SU-DHL-6 (cell line): ENCODE measurements around the gene TRMT44.
"Not testable (repeated sequence)": the region's sequence is repeated elsewhere in the genome, so short reads cannot be mapped to it uniquely, and the experiment has no call there.

Experiments used
- H2AFZ ChIP-seq: fragments of 200-600 bp; sonication (generic); 2 replicates; pipeline ENCODE4 v1.6.1; 2014; ENCODE audit warnings: low read depth, mild to moderate bottlenecking, moderate library complexity, mixed read lengths, antibody characterized with exemption, low read length; ENCODE audit not compliant: severe bottlenecking
- H3F3A ChIP-seq: fragments of 200-600 bp; shearing (Covaris generic); 2 replicates; pipeline ENCODE4 v1.6.0; 2016; ENCODE audit warnings: antibody characterized with exemption, mild to moderate bottlenecking; ENCODE audit not compliant: insufficient read depth
- H3K27ac ChIP-seq: fragments of 200-600 bp; sonication (generic); 2 replicates; pipeline ENCODE4 v1.5.1; 2016; ENCODE audit warnings: low read depth, mild to moderate bottlenecking, low read length, moderate library complexity, mixed read lengths
- H3K27me3 ChIP-seq: fragments of 200-600 bp; sonication (generic), shearing (Covaris generic); 2 replicates; pipeline ENCODE4 v1.6.0; 2014; ENCODE audit warnings: mild to moderate bottlenecking, low read length
- H3K36me3 ChIP-seq: fragments of 200-600 bp; sonication (generic); 2 replicates; pipeline ENCODE4 v1.6.1; 2014; ENCODE audit warnings: mild to moderate bottlenecking, low read length, mixed read lengths
- H3K4me2 ChIP-seq: fragments of 300-600, 200-600 bp; shearing (Covaris generic), sonication (generic); 2 replicates; pipeline ENCODE4 v1.6.0; 2014; ENCODE audit warnings: low read length, low read depth, mild to moderate bottlenecking; ENCODE audit not compliant: poor library complexity, severe bottlenecking
- H3K4me3 ChIP-seq: fragments of 200-600 bp; sonication (generic); 2 replicates; pipeline ENCODE4 v1.5.1; 2014; ENCODE audit warnings: antibody characterized with exemption, low read length, mild to moderate bottlenecking, mixed read lengths; ENCODE audit not compliant: insufficient read depth, poor library complexity, severe bottlenecking
- H3K79me2 ChIP-seq: fragments of 200-600 bp; sonication (generic); 2 replicates; pipeline ENCODE4 v1.6.1; 2014; ENCODE audit warnings: mild to moderate bottlenecking, low read length, moderate library complexity; ENCODE audit not compliant: insufficient read depth
- H3K9ac ChIP-seq: fragments of 200-600 bp; sonication (generic); 2 replicates; pipeline ENCODE4 v1.7.0; 2014; ENCODE audit warnings: mild to moderate bottlenecking, low read length
- H3K9me2 ChIP-seq: fragments of 200-600 bp; sonication (generic); replicated peaks from 2 replicates; pipeline ENCODE4 v1.6.1; 2014; ENCODE audit warnings: low read length; ENCODE audit not compliant: insufficient read depth
- H3K9me3 ChIP-seq: fragments of 200-600 bp; sonication (generic); 2 replicates; pipeline ENCODE4 v1.6.1; 2014; ENCODE audit warnings: low read length, mixed read lengths; ENCODE audit not compliant: insufficient read depth
- H4K20me1 ChIP-seq: fragments of 200-600 bp; sonication (generic); 2 replicates; pipeline ENCODE4 v1.6.1; 2014; ENCODE audit warnings: low read depth, mild to moderate bottlenecking, antibody characterized with exemption, low read length, moderate library complexity, mixed read lengths
- CTCF ChIP-seq: fragments of 200-600 bp; sonication (generic); IDR thresholded peaks from one replicate; pipeline ENCODE4 v1.5.1; 2017; ENCODE audit warnings: antibody characterized with exemption, mild to moderate bottlenecking, low read length, moderate library complexity; ENCODE audit not compliant: insufficient read depth, poor library complexity, severe bottlenecking
- EZH2phosphoT487 ChIP-seq: fragments of 200-600 bp; sonication (generic), shearing (Covaris generic); conservative IDR thresholded peaks from 2 replicates; pipeline ENCODE4 v1.6.1; 2018; ENCODE audit warnings: mild to moderate bottlenecking, antibody characterized with exemption, low read length, moderate library complexity, mixed read lengths

Gene TRMT44

GRCh38 chr4:8512510-8512909 is 71.9 kb downstream of the TRMT44 start:
- Histone ChIP-seq H3K9me2 (no peaks in the 10 kb centered on the region), H3K36me3 (no peaks in the 10 kb centered on the region), H3K4me3 (no peak overlapping the region), H2AFZ (no peak overlapping the region), H3K9ac (no peak overlapping the region), H3K9me3 (no peaks in the 10 kb centered on the region), H3K27me3 (no peaks in the 10 kb centered on the region), H3K4me2 (no peak overlapping the region), H3F3A (no peaks in the 10 kb centered on the region), H4K20me1 (no peaks in the 10 kb centered on the region), H3K27ac (no peak overlapping the region), H3K79me2 (no peaks in the 10 kb centered on the region)
- no peak for TF ChIP-seq EZH2phosphoT487
- no peak for TF ChIP-seq CTCF

- not testable (repeated sequence) for H3K4me2 ChIP-seq, H2AFZ ChIP-seq, H3K27ac ChIP-seq, H3K9ac ChIP-seq, H4K20me1 ChIP-seq, H3K27me3 ChIP-seq, H3K79me2 ChIP-seq, H3K4me3 ChIP-seq, H3K9me2 ChIP-seq, H3F3A ChIP-seq, H3K36me3 ChIP-seq, H3K9me3 ChIP-seq
Observed at GRCh38 chr4:8513080-8513479, 72.5 kb downstream of the TRMT44 start.

- no peaks in the 10 kb centered on the region for H3K9me2 ChIP-seq
- H4K20me1 ChIP-seq, result no peaks in the 10 kb centered on the region
- no peaks in the 10 kb centered on the region for H3F3A ChIP-seq
- H3K79me2 ChIP-seq, result no peaks in the 10 kb centered on the region
- no peaks in the 10 kb centered on the region for H3K9me3 ChIP-seq
- H3K36me3 ChIP-seq, result no peaks in the 10 kb centered on the region
- H3K4me2 ChIP-seq, result no peak overlapping the region
- no peak overlapping the region for H3K4me3 ChIP-seq
- no peak overlapping the region for H2AFZ ChIP-seq
- no peak overlapping the region for H3K27ac ChIP-seq
- TF ChIP-seq CTCF (no peak), EZH2phosphoT487 (no peak)
- H3K9ac ChIP-seq, result no peak overlapping the region
- no peaks in the 10 kb centered on the region for H3K27me3 ChIP-seq
Observed at GRCh38 chr4:8513931-8514330, 73.4 kb downstream of the TRMT44 start.

GRCh38 chr4:8514391-8514790 is 73.8 kb downstream of the TRMT44 start:
- no peaks in the 10 kb centered on the region for H3K36me3 ChIP-seq
- no peaks in the 10 kb centered on the region for H4K20me1 ChIP-seq
- no peak for TF ChIP-seq CTCF
- TF ChIP-seq EZH2phosphoT487, result no peak
- H3K4me2 ChIP-seq, result no peak overlapping the region
- H3K9me2 ChIP-seq, result no peaks in the 10 kb centered on the region
- H3K9ac ChIP-seq, result no peak overlapping the region
- no peaks in the 10 kb centered on the region for H3K9me3 ChIP-seq
- H2AFZ ChIP-seq, result no peak overlapping the region
- H3K27me3 ChIP-seq, result no peaks in the 10 kb centered on the region
- H3K79me2 ChIP-seq, result no peaks in the 10 kb centered on the region
- no peak overlapping the region for H3K27ac ChIP-seq
- H3K4me3 ChIP-seq, result no peak overlapping the region
- no peaks in the 10 kb centered on the region for H3F3A ChIP-seq
